Cardiac fibroblast (primary cell): ENCODE data around the gene GALNT17.

Experiments
- DNase-seq, 2 donors: peaks; one replicate each; pipeline versions ENCODE4 v3.0.0 to v3.0.0-alpha.2; 2010; ENCODE audit warnings: low read depth in 2 of 2
- H3K4me3 ChIP-seq, 2 donors: replicated peaks in 1 of 2; 1 replicate in 1 of 2; 2 replicates in 1 of 2; pipeline ENCODE4 v1.5.1; 2011; ENCODE audit warnings: low read depth in 2 of 2, low read length in 2 of 2, mild to moderate bottlenecking in 2 of 2, moderate library complexity in 1 of 2
- TF ChIP-seq, protein P1 (sequence below): IDR thresholded peaks from one replicate; pipeline ENCODE4 v1.5.1; 2011; ENCODE audit warnings: low read depth, mild to moderate bottlenecking, low read length, inconsistent platforms

The GALNT17 gene

DNA sequence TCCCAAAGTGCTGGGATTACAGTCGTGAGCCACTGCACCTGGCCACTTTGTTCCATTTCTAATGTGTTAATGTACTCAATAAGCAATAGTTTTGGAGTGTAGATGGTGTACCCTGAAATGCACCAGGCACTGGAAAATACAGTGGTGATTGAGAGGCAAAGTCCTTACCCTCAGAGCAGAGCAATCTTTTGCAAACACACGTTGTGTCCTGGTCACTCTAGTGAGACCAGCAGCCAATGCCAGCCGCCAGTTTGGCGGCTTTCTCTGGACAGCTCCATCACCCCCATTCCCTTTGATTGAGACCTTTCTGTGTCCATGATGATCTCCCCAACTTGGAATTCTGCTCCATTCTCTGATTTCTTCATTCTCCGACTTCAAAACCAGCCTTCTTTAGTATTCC is 231.3 kb downstream of the GALNT17 start:
- DNase-seq = no peak

GRCh38 chr7:71363627-71364026 is 231.7 kb downstream of the GALNT17 start:
- TF ChIP-seq, protein P1, sequence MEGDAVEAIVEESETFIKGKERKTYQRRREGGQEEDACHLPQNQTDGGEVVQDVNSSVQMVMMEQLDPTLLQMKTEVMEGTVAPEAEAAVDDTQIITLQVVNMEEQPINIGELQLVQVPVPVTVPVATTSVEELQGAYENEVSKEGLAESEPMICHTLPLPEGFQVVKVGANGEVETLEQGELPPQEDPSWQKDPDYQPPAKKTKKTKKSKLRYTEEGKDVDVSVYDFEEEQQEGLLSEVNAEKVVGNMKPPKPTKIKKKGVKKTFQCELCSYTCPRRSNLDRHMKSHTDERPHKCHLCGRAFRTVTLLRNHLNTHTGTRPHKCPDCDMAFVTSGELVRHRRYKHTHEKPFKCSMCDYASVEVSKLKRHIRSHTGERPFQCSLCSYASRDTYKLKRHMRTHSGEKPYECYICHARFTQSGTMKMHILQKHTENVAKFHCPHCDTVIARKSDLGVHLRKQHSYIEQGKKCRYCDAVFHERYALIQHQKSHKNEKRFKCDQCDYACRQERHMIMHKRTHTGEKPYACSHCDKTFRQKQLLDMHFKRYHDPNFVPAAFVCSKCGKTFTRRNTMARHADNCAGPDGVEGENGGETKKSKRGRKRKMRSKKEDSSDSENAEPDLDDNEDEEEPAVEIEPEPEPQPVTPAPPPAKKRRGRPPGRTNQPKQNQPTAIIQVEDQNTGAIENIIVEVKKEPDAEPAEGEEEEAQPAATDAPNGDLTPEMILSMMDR = no peak
- DNase-seq = no peak
- H3K4me3 ChIP-seq = no peak overlapping the region

More for the DNA sequence above, 231.3 kb downstream of the GALNT17 start:
- H3K4me3 ChIP-seq = no peak overlapping the region
- TF ChIP-seq, protein P1 = no peak

DNA sequence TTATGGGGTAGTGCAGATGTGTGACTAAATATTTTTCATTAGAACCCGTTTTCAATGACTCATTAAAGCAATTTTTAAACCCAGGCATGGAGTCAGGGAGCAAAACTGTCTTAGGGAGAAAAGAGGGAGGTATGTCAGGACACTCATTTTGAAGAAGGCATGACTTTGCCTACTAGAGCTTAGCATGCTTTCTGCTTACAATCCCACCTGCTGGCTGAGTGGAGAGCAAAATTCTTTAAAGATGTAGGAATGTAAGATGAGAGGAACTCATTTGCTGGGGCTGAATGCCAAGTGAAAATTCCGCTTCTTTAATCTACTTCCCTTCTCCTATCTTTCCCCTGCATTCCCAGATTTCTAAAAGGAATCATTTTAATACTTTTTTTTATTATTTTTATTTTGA is 232.6 kb downstream of the GALNT17 start:
- TF ChIP-seq, protein P1 = no peak
- no peak overlapping the region for H3K4me3 ChIP-seq
- DNase-seq = no peak

- no peak for DNase-seq
- TF ChIP-seq, protein P1 = no peak
These were observed 241.0 kb downstream of the GALNT17 start for GRCh38 chr7:71372991-71373390.

DNA sequence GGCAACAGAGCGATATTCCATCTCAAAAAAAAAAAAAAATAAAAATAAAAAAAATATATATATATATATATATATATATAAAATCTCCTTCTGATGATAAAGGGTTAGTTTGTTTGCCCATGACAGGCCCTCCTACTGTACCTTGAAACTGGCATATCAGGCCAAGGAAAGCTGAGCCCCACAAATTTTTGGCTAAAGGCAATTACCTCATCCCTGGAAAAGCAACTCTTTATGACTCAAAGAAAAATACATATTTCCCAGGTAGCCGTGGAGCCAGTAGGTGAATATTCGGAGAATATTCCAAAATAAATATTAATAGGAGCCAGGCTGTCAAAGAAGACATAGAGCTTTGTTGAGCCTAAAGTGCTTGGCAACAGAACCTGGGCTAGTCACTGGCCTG is 245.1 kb downstream of the GALNT17 start:
- TF ChIP-seq, protein P1 = no peak
- DNase-seq = no peak

More at GRCh38 chr7:71372991-71373390, 241.0 kb downstream of the GALNT17 start:
- no peak overlapping the region for H3K4me3 ChIP-seq

DNA sequence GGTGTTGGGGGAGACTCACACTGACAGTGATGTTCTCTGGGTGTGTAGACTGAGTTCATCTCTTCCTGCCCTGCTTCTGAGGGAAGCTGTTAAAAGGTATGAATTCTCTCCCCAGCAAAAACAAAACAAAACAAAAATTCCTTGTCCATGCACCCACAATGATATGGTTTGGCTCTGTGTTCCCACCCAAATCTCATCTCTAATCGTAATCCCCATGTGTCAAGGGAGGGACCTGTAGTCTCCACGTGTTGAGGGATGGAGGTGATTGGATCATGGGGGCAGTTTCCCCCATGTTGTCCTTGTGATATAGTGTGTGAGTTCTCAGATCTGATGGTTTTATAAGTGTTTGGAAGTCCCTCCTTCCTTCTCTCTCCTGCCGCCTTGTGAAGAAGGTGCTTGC is 245.5 kb downstream of the GALNT17 start:
- H3K4me3 ChIP-seq = no peak overlapping the region
- TF ChIP-seq, protein P1 = no peak
- DNase-seq = no peak

More for the DNA sequence above, 245.1 kb downstream of the GALNT17 start:
- H3K4me3 ChIP-seq = no peak overlapping the region

- no peak for DNase-seq
- TF ChIP-seq, protein P1 = no peak
- no peak overlapping the region for H3K4me3 ChIP-seq
These were observed 252.2 kb downstream of the GALNT17 start for GRCh38 chr7:71384094-71384493.
